HG03521 (cell line): ENCODE results near the gene TNRC6C.
"Not testable (repeated sequence)": the region's sequence is repeated elsewhere in the genome, so short reads cannot be mapped to it uniquely, and the experiment has no call there.

Experiments
- ATAC-seq: cut with Tn5 transposase; IDR thresholded peaks from one replicate; pipeline ENCODE4 v1.9.1; 2021; ENCODE audit warnings: mild to moderate bottlenecking, moderate library complexity; ENCODE audit not compliant: unreplicated experiment

TNRC6C gene

GRCh38 chr17:78075545-78075944 lies 117.0 kb downstream of the TNRC6C start:
- ATAC-seq: no peak

GRCh38 chr17:78079253-78079652 lies 120.8 kb downstream of the TNRC6C start:
- no peak for ATAC-seq

GRCh38 chr17:78081551-78081950 lies 123.0 kb downstream of the TNRC6C start:
- no peak for ATAC-seq

- not testable (repeated sequence) for ATAC-seq
Observed at GRCh38 chr17:78082355-78082872, 123.9 kb downstream of the TNRC6C start.

- no peak for ATAC-seq
Observed at GRCh38 chr17:78082988-78083387, 124.5 kb downstream of the TNRC6C start.

GRCh38 chr17:78086740-78087139 lies 128.2 kb downstream of the TNRC6C start:
- ATAC-seq: no peak

GRCh38 chr17:78088529-78088928 lies 130.0 kb downstream of the TNRC6C start:
- no peak for ATAC-seq

GRCh38 chr17:78089576-78090281 lies 131.2 kb downstream of the TNRC6C start:
- no peak for ATAC-seq

- no peak for ATAC-seq
Observed at GRCh38 chr17:78092794-78093324, 134.4 kb downstream of the TNRC6C start.

GRCh38 chr17:78095035-78095434 lies 136.5 kb downstream of the TNRC6C start:
- no peak for ATAC-seq

- no peak for ATAC-seq
Observed at GRCh38 chr17:78096093-78096492, 137.6 kb downstream of the TNRC6C start.

GRCh38 chr17:78101112-78101511 lies 142.6 kb downstream of the TNRC6C start:
- ATAC-seq: no peak

- ATAC-seq: no peak
Observed at GRCh38 chr17:78101542-78101941, 143.0 kb downstream of the TNRC6C start.

- no peak for ATAC-seq
Observed at GRCh38 chr17:78103311-78103710, 144.8 kb downstream of the TNRC6C start.

GRCh38 chr17:78104540-78104941 lies 146.0 kb downstream of the TNRC6C start:
- ATAC-seq: no peak

GRCh38 chr17:78105101-78105500 lies 146.6 kb downstream of the TNRC6C start:
- no peak for ATAC-seq

GRCh38 chr17:78105551-78105950 lies 147.0 kb downstream of the TNRC6C start:
- no peak for ATAC-seq

GRCh38 chr17:78106211-78106610 lies 147.7 kb downstream of the TNRC6C start:
- no peak for ATAC-seq

- ATAC-seq: no peak
Observed at GRCh38 chr17:78107457-78107856, 149.0 kb downstream of the TNRC6C start.

- no peak for ATAC-seq
Observed at GRCh38 chr17:78107976-78108725, 149.6 kb downstream of the TNRC6C start.

GRCh38 chr17:78108726-78109488 lies 150.4 kb downstream of the TNRC6C start:
- ATAC-seq: no peak
